GM18502 (cell line): ENCODE measurements around the gene ARL10.
A peak's percentile ranks its signal among the peaks of the same experiment; 100 is the strongest.
"Not testable (repeated sequence)": the region's sequence is repeated elsewhere in the genome, so short reads cannot be mapped to it uniquely, and the experiment has no call there.

Experiments used
- ATAC-seq: cut with Tn5 transposase; IDR thresholded peaks from one replicate; pipeline ENCODE4 v1.9.1; 2021; ENCODE audit warnings: mild to moderate bottlenecking; ENCODE audit not compliant: unreplicated experiment, poor library complexity

The ARL10 gene

DNA sequence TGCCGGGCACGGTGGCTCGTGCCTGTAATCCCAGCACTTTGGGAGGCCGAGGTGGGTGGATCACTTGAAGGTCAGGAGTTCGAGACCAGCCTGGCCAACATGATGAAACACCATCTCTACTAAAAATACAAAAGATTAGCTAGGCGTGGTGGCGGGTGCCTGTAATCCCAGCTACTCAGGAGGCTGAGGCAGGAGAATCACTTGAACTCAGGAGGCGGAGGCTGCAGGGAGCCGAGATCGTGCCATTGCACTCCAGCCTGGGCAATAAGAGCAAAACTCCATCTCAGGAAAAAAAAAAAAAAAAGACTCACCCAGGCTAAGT, 42.9 kb downstream of the ARL10 start:
- ATAC-seq = not testable (repeated sequence)

DNA sequence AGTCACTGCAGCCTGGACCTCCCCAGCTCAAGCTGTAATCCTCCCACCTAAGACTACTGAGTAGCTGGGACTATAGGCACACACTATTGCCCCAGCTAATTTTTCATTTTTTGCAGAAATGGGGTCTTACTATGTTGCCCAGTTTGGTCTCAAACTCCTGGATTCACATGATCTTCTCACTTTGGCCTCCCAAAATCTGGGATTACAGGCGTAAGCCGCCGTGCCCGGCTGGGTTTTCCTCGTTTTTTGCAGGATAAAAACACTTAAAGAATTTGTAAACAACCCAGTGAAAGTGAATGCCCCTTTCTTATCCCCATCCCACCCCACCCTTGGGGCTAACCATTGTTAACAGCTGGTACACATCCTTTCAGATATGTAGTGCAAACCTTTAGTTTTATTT, 43.3 kb downstream of the ARL10 start:
- ATAC-seq = no peak

DNA sequence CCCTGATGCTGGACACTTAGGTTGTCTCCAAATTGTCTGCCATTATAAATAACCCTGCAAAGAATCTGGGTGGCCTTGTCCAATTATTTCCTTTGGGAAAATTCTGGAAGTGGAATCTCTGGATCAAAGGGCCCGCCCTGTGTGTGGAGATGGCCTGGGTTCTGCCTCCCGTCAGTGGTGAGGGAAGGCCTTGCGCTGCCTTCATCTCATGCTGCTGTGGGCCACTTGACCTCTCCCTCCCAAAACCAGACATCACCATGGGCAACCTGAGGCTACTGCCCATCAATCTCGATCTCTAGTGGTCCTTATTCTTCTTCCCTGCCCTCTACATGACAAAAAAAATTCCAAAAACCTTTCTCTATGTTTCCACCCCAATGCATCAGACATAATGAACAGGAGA, 44.5 kb downstream of the ARL10 start:
- no peak for ATAC-seq

DNA sequence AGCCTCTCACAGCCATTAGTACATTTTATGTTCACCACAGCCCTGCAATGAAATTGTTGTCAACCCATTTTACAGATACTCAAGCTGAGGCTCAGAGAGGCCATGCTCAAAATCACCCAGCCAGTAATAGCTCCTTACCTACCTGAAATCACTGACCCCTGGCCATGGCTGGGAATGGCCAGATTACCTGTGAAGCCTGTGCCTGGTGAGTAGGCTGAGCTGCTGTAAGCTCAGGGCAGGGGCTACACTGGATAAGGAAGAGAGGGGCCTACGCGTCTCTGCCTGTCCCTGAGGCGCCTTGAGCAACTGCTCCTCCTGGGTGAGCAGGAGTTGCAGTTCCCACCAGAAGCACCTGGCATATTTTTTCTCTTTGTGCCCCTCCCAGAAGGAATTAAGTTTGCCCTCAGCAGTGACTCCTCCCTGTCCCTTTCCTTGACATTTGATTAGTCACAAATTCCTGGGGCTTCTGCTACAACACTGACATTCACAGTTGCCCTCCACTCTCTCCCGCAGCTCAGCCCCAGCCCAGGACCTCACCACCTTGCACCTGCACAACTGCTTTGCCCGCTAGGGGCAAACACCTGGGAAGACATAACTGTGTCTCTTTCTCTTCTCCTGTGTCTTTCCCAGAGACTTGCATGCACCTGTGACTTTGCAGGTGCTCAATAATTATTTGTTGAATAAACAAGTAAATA, 45.3 kb downstream of the ARL10 start:
- ATAC-seq = no peak

DNA sequence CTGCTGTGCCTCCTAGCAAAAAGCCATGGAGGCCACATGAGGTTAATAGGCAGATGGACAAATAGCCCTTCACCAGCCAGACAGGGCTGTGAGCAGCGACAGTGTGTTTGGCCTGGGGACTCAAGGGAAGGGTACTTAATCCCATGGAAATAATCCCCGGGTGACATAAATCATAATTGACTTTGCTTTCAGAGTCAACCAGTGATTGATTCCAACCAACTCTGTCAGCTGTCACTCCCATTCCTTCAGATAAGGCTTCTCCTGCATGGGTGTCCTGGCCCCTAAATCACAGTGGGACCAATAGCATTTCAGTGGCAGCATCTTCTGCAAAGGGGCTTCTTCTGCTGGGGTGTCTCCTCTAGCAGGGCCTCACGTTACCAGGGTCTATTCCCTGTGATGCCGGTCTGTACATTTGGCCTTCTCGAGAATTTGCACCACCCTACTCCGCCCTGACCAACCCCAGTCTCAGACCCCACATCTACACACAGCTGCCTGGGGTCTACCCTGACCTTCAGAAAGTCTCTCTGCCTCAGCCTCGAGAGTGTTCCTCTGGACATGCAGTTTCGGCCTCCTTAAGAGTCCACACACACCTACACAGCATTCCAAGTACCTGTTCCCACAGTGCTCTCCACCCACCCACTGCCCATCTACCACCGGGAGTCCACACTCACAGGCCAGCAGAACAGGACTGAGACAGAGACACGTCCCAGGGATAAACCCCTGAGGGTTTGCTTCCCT, 47.4 kb downstream of the ARL10 start:
- ATAC-seq = no peak

DNA sequence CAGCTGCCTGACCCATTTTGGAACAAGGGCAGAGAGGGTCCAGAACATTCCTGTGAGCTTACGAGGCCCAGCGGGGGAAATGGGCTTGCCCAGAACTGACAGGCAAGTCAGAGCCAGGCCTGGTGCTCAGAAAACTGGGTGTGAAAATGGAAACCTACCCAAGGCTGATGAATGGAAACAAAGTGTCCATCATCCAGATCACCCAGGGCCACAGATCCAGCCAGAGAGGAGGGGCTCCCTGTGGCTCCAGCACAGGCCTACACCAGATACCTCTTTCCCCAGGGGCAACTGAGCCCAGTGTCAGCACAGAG, 47.9 kb downstream of the ARL10 start:
- ATAC-seq = no peak

DNA sequence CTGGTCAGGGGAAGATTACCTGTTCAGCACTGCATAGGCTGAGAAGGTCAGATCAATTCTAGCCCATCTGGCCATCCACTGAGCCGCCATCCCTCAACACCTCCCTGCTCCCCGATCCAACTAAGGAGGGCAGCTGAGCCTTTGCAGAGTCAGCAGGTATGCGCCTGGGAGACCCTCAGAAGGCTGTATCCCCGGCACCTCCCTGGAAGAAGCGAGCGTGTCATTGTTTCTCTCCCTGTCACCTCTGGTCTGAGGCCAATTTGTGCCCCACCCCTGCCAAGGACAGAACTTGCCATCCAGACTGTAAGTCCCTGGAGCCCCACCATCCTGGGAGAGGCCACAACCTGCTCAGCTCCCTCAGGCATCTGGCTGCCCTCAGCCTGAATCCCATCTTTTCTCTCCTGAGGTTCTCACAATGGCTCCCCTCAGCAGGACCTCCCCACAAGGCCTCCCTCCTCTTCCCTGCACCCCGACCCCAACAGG, 48.5 kb downstream of the ARL10 start:
- no peak for ATAC-seq

DNA sequence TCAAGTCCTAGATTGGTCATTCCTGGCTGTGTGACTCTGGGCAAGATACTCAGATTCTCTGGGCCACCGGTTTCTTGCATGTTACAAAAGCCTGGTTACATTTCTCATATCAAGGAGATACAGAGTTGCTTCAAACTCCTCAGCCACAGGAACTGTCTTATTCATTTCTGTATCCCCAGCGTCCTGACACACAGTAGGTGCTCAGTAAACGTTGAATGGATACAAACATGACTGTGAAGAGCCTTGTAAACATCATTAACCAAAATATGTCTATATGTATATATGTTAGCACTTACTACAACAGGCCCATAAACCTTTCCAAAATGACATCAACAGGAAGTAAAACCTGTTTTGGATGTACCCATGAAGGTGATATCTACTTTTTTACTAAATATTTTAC, 49.4 kb downstream of the ARL10 start:
- ATAC-seq = no peak

DNA sequence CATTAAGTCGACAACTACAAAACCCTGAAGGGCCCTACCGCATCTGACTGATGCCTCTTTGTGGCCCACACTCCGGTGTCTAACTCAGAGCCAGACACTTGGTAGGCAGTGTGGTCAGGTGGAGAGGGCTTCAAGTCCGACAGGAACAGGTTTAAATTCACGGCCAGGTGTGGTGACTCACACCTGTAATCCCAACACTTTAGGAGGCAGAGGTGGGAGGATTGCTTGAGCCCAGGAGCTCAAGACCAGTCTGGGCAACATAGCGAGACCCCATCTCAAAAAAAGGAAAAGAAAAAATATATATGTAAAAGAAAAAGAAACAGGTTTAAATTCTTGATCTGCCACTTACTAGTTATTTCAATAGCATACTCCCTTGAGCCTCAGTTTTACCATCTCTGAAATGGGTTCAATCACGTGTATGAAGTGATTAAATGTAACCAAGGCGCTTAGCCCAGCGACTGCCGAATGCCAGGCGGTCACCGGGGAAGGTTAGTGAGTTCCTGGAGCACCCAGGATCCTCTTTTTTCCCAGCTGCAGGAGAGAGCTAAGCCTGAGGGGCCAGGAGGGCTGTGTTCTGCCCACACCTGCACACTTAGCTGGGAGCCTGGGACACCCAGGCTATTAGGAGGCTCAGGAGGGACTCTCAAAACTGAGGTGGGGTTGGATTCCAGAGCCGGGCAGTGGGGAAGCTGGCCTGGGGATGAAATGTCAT, 50.1 kb downstream of the ARL10 start:
- no peak for ATAC-seq

DNA sequence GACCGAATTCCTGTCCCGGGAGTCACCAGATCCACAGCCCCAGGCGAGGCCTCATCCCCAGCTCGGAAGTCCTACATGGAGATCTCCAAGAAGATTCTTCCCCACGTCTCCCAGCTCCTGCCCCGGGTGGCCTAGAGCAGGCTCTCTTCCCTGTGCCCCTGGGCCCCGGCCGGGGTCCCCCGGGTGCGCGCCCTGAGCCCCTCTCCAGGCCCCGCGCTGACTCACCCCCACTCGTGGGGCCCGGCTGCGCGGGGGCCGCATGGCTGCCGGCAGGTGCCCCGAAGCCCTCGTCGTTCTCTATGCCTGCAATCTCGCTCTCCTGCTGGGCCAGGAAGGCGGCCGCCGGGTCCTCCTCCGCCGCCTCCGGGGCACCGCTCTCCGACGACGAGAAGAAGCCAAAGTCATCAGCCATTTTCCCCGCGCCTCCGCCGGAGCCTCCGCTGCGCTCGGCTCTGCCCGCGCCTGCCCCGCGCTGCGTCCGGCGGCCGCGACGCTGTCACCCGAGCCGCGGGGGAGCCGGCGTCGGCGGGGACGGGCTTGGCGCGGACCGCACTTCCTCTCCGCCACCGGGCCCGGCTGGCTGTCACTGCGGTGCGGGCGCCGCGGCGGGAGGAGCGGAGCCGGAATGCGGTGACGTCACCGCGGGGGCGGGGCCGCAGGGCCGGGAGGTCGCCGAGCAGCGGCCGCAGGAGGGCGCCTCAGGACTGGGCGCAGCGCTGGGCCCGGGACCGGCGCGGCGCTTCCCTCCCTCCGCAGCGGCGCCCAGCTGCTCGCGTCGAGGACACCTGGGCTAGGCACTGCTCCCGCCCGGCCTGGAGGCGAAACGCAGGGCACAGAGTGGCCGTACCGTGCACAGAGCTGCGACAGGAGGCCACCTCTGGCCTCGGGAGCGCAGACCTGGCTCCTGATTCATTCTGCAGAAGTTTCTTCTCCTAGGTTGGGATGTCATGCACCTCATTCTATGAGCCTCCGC, 51.0 kb downstream of the ARL10 start, which contains the start of gene CLTB:
Gene CLTB, minus strand, starts transcription at position 588 of the 973 bp plus-strand sequence. Its CDS starts 176 bp downstream, at position 412.
- ATAC-seq = peak; percentile 91

DNA sequence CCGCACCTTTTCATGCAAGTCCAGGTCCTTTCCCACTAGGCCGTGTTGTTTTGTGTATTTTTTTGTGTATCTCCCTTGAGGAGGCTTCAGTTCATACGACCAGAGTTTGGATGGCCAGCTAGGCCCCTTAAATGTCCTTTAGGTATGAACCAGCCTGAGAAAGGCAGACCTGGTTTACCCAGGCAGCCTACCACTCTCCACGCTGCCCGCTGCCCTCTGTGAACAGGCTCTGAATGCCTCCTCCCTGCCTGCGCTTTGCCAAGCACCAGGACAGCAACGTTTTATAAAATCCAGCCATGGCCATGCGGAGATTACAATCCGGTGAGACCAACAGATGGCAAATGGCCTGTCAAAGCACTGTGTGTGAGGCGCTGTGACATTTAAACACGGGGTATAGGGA, 51.7 kb downstream of the ARL10 start:
- no peak for ATAC-seq

DNA sequence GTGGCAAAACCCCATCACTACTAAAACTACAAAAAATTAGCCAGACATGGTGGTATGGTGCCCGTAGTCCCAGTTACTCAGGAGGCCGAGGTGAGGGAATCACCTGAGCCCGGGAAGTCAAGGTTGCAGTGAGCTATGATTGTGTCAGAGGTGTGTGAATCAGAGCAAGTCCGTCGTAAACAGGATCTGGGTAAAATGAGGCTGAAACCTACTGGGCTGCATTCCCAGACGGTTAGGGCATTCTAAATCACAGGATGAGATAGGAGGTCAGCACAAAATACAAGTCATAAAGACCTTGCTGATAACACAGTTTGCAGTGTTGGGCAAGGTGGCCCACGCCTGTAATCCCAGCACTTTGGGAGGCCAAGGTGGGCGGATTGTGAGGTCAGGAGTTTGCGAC, 53.0 kb downstream of the ARL10 start:
- no peak for ATAC-seq

DNA sequence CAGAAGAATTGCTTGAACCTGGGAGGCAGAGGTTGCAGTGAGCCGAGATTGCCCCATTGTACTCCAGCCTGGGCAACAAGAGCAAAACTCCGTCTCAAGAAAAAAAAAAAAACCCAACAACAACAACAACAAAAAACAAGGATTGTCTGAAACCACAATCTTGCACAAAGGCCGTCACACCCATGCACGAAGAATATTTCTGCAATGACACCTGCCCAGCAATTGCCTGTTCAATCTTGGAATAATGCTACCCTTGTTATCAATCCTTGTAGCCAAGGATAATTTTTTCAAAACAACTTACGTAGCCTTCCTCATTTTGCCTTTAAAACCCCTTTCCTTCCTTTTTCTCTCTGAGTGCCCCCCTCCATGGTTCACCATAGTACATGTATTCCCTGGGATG, 54.8 kb downstream of the ARL10 start:
- ATAC-seq = no peak

DNA sequence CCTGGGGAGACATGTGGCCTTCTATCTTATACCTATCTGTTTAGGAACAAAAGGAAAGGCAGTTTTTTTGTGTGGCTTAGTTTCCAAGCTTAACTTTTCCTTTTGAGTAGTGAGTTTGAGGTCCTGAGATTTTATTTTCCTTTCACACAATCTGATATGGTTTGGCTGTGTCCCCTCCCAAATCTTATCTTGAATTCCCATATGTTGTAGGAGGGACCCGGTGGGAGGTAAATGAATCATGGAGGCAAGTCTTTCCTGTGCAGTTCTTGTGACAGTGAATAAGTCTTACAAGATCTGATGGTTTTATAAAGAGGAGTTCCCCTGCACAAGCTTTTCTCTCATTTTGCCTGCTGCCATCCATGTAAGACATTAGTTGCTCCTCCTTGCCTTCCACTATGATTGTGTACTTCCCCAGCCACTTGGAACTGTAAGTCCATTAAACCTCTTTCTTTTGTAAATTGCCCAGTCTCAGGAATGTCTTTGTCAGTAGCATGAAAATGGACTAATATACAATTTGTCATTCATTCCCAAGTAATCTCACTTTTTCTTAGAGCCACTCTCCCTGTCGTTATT, 55.8 kb downstream of the ARL10 start:
- ATAC-seq = no peak

DNA sequence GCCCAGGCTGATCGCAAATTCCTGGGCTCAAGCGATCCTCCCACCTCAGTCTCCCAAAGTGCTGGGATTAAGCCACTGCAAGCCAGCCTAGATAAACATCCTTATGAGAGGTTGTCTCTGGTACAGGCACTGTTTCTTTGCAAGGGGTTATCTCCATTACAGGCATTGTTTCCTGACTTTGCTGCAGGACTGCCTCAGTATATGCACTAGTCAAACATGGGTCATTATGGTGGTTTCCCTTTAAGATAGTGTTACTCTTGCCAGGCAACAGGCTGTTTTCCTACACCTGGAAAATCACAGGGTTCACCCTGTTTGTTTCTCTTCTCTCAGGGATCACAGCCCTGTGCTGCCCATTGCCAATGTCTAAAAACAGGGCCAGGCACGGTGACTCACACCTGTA, 58.9 kb downstream of the ARL10 start:
- ATAC-seq = no peak

DNA sequence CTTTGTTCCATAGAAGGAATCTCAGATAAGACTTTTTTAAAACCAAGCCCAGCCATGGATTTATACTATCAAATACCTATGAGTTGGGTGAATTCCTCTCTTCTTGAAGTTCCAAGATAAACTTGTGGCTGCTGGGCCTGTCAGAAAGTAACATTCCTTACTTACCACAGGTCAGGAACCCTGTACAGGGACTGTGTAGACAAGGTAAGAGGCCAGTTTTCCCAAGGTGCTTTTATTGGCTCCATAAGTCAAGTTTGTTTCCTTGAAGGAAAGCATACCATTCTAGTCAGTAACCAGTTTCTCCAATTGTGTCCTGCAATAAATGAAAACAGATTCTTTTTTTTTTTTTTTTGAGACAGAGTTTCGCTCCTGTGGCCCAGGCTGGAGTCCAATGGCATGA, 59.9 kb downstream of the ARL10 start:
- ATAC-seq = no peak

DNA sequence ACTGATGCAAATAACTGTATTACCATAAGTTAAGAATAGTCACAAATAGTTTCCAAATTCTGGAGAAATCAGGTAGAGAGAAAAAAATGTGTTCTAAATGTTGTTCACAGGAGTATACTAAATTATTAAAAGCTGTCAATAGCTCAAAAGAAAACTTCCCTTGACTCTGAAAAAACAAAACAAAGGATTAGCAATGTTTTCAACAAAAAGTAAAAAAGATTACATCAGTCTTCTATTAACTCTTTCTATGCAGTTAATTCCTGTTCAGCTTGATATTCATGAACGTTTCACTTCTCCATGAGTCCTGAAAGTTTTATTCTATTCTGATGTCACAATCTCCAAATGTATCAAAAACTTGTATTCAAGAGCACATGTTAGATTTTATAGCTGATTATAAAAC, 60.5 kb downstream of the ARL10 start:
- no peak for ATAC-seq

DNA sequence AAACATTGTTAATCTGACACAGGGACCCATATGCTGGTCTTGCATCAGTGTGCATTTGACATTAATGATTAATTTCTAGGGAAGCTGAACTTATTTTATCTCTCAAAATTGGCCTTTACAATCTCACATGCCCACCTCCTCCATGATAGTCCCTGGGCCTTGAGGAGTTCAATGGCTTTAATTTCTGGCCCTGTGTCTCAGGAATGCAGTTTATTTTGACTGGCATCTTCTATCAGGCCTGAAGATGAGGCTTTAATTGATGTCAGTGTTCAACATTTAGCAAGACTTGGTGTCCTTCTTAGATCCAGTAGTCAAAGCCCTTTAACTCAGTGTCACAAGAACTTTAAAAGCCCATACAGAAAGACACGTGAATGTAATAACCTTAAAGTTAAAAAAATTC, 61.6 kb downstream of the ARL10 start:
- no peak for ATAC-seq

DNA sequence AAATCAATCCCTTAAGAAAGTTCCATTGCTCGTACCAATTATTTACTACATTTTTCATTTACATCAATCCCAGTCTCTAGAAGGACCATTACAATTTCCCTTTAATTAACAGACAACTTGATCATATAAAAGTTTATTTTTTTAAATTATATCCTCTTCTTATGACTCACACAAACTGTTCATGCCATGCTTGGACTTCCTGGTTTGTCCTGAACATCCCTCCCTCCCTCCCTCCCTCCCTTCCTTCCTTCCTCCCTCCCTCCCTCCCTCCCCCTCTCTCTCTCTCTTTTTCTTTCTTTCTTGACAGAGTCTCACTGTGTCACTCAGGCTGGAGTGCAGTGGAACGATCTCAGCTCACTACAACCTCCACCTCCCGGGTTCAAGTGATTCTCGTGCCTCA, 62.7 kb downstream of the ARL10 start:
- ATAC-seq = no peak

DNA sequence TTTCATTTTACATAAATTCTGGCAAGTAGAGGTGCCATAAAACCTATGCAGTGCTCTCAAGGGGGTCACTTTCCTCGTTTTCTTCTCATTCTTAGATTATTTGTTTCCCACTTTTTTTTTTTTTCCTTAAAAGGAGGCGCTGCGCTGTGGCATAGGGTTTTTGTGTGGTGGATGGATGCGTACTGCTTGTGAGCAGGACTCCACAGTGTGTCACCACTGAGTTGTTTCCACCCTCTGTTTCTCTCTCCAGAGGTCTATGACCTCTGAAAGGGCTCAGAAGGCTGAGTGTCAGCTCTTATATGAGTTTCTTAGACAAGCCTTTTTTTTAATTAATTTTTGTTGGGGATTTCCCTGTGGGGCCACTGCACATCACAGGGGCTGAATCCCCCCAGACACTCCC, 64.7 kb downstream of the ARL10 start:
- ATAC-seq = no peak
